H1 (cell line): ENCODE data around the gene PLXNB3. TPM values are rescaled to one million over a fixed set of nuclear protein-coding genes. Genes with fewer than 3 reads are reported as not detected.

ENCODE experiments used
- CTCF ChIA-PET: fragments of 300-600 bp; sonication (Branson Sonifier 250); formaldehyde crosslinking; loops from one replicate; lab custom pipeline; 2021; ENCODE audit not compliant: partially characterized antibody; lab: Charles Lee
- POLR2A ChIA-PET: fragments of 300-600 bp; sonication (Branson Sonifier 250); formaldehyde crosslinking; loops from one replicate; lab custom pipeline; 2021; ENCODE audit warnings: inconsistent platforms; ENCODE audit not compliant: partially characterized antibody; lab: Charles Lee
- DNase-seq, 2 experiments: peaks; one replicate each; pipeline versions ENCODE4 v3.0.0 to v3.0.0-alpha.2; 2010 to 2022; ENCODE audit warnings: low spot score in 2 of 2, low read depth in 1 of 2, mixed read lengths in 1 of 2
- FAIRE-seq: peaks from 2 replicates; lab custom pipeline; 2011; peaks lifted over from hg19 to GRCh38; lab: Jason Lieb, UNC
- H2AFZ ChIP-seq: 2 replicates; pipeline ENCODE4 v1.8.1; 2012; ENCODE audit warnings: low read length, inconsistent platforms
- H2AK5ac ChIP-seq: 2 replicates; pipeline ENCODE4 v1.6.1; 2013; ENCODE audit warnings: low read depth, low read length
- H2BK120ac ChIP-seq: replicated peaks from 2 replicates; pipeline ENCODE3; 2013; ENCODE audit warnings: low read depth, low read length, inconsistent platforms
- H2BK12ac ChIP-seq: 2 replicates; pipeline ENCODE4 v1.6.1; 2013; ENCODE audit warnings: low read depth, low read length
- H2BK15ac ChIP-seq: 2 replicates; pipeline ENCODE4 v1.6.1; 2013; ENCODE audit warnings: low read length
- H2BK20ac ChIP-seq: 2 replicates; pipeline ENCODE4 v1.6.1; 2013; ENCODE audit warnings: low read length
- H2BK5ac ChIP-seq: 2 replicates; pipeline ENCODE4 v1.6.1; 2013; ENCODE audit warnings: low read depth, low read length
- H3K14ac ChIP-seq: 2 replicates; pipeline ENCODE4 v1.6.1; 2013; ENCODE audit warnings: inconsistent platforms; ENCODE audit not compliant: insufficient read length
- H3K18ac ChIP-seq: 2 replicates; pipeline ENCODE4 v1.6.1; 2013; ENCODE audit warnings: low read length; ENCODE audit errors: extremely low read depth
- H3K23ac ChIP-seq: 2 replicates; pipeline ENCODE4 v1.6.1; 2013; ENCODE audit warnings: inconsistent platforms; ENCODE audit not compliant: insufficient read length
- H3K23me2 ChIP-seq: 2 replicates; pipeline ENCODE4 v1.6.1; 2013; ENCODE audit warnings: low read depth, low read length
- H3K27ac ChIP-seq: 2 replicates; pipeline ENCODE4 v1.6.1; 2011; ENCODE audit warnings: low read depth, low read length, inconsistent platforms
- H3K27me3 ChIP-seq, 4 experiments: replicated peaks in 1 of 4; 1 replicate in 1 of 4; 2 replicates in 3 of 4; pipeline versions ENCODE4 v1.6.1 to v1.8.1; 2011 to 2013; ENCODE audit warnings: low read length in 3 of 4, mild to moderate bottlenecking in 3 of 4, inconsistent platforms in 2 of 4, mixed read lengths in 2 of 4, moderate library complexity in 1 of 4; ENCODE audit not compliant: control insufficient read depth in 3 of 4, insufficient read depth in 3 of 4; ENCODE audit errors: extremely low read depth in 1 of 4
- H3K36me3 ChIP-seq, 4 experiments: 2 replicates each; pipeline versions ENCODE4 v1.6.1 to v1.8.1; 2011 to 2013; ENCODE audit warnings: mild to moderate bottlenecking in 4 of 4, low read length in 3 of 4, moderate library complexity in 2 of 4, control low read depth in 1 of 4, inconsistent platforms in 1 of 4; ENCODE audit not compliant: insufficient read depth in 4 of 4, control insufficient read depth in 2 of 4
- H3K4ac ChIP-seq: replicated peaks from 2 replicates; pipeline ENCODE3; 2013; ENCODE audit warnings: low read length, low read depth, mixed read lengths, inconsistent platforms; ENCODE audit not compliant: insufficient read length
- H3K4me1 ChIP-seq, 4 experiments: replicated peaks in 1 of 4; 1 replicate in 1 of 4; 2 replicates in 3 of 4; pipeline versions ENCODE4 v1.6.1 to v1.8.1; 2011 to 2013; ENCODE audit warnings: low read length in 3 of 4, inconsistent platforms in 2 of 4, mixed read lengths in 1 of 4; ENCODE audit not compliant: insufficient read depth in 4 of 4, control insufficient read depth in 3 of 4
- H3K4me2 ChIP-seq, 2 experiments: 2 replicates each; pipeline versions ENCODE4 v1.6.1 to v1.8.1; 2011 to 2013; ENCODE audit warnings: low read depth in 2 of 2, low read length in 2 of 2, control low read depth in 1 of 2, inconsistent platforms in 1 of 2, mild to moderate bottlenecking in 1 of 2; ENCODE audit not compliant: insufficient read depth in 1 of 2
- H3K4me3 ChIP-seq, 4 experiments: fragments of 200-600, 300-600 bp in 1 of 4; sonication (generic), shearing (Covaris generic), sonication (Bioruptor Twin) in 1 of 4; 2 replicates each; pipeline versions ENCODE4 v1.5.1 to v1.8.1; 2011 to 2016; ENCODE audit warnings: low read length in 4 of 4, low read depth in 3 of 4, control low read depth in 2 of 4, inconsistent platforms in 2 of 4, mild to moderate bottlenecking in 2 of 4, mixed read lengths in 1 of 4, moderate library complexity in 1 of 4; ENCODE audit not compliant: insufficient read depth in 2 of 4; ENCODE audit errors: extremely low read depth in 1 of 4
- H3K56ac ChIP-seq: replicated peaks from 2 replicates; pipeline ENCODE3; 2013; ENCODE audit warnings: low read depth, mild to moderate bottlenecking, mixed read lengths, low read length, inconsistent platforms; ENCODE audit not compliant: insufficient read length
- H3K79me1 ChIP-seq: 2 replicates; pipeline ENCODE4 v1.6.1; 2013; ENCODE audit warnings: low read depth, low read length, control low read depth
- H3K79me2 ChIP-seq, 2 experiments: 2 replicates each; pipeline versions ENCODE4 v1.6.1 to v1.8.1; 2012 to 2013; ENCODE audit warnings: low read length in 2 of 2, mild to moderate bottlenecking in 2 of 2, inconsistent platforms in 1 of 2; ENCODE audit not compliant: insufficient read depth in 2 of 2, control insufficient read depth in 1 of 2
- H3K9ac ChIP-seq, 4 experiments: replicated peaks in 1 of 4; 1 replicate in 1 of 4; 2 replicates in 3 of 4; pipeline versions ENCODE4 v1.6.1 to v1.8.1; 2011 to 2013; ENCODE audit warnings: low read depth in 3 of 4, low read length in 3 of 4, control low read depth in 2 of 4, mild to moderate bottlenecking in 2 of 4, moderate library complexity in 2 of 4, inconsistent platforms in 1 of 4; ENCODE audit errors: extremely low read depth in 1 of 4
- H3K9me3 ChIP-seq, 2 experiments: 2 replicates each; pipeline versions ENCODE4 v1.6.1 to v1.8.1; 2012 to 2013; ENCODE audit warnings: mild to moderate bottlenecking in 2 of 2, moderate library complexity in 2 of 2, control low read depth in 1 of 2, inconsistent platforms in 1 of 2, low read depth in 1 of 2, low read length in 1 of 2, mixed read lengths in 1 of 2; ENCODE audit not compliant: insufficient read depth in 2 of 2
- H4K20me1 ChIP-seq, 2 experiments: replicated peaks in 1 of 2; 2 replicates each; pipeline versions ENCODE3 to v1.8.1; 2011 to 2013; ENCODE audit warnings: inconsistent platforms in 2 of 2, low read length in 2 of 2, mild to moderate bottlenecking in 1 of 2; ENCODE audit not compliant: insufficient read depth in 2 of 2, control insufficient read depth in 1 of 2
- H4K5ac ChIP-seq: 2 replicates; pipeline ENCODE4 v1.6.1; 2013; ENCODE audit warnings: low read length, low read depth, mixed read lengths, inconsistent platforms; ENCODE audit not compliant: insufficient read length
- H4K8ac ChIP-seq: 2 replicates; pipeline ENCODE4 v1.8.0; 2013; ENCODE audit warnings: mild to moderate bottlenecking, moderate library complexity, low read length, inconsistent platforms; ENCODE audit not compliant: insufficient read depth; ENCODE audit errors: extremely low read depth
- H4K91ac ChIP-seq: replicated peaks from 2 replicates; pipeline ENCODE3; 2013; ENCODE audit warnings: low read length, mixed read lengths, inconsistent platforms; ENCODE audit not compliant: insufficient read length
- CREB1 ChIP-seq: IDR thresholded peaks from 2 replicates; pipeline ENCODE4 v1.6.1; 2012; ENCODE audit warnings: inconsistent platforms
- GABPA ChIP-seq: IDR thresholded peaks from 2 replicates; pipeline ENCODE4 v1.6.1; 2011; ENCODE audit warnings: mild to moderate bottlenecking, low read length, moderate library complexity, borderline replicate concordance; ENCODE audit not compliant: insufficient read depth
- MAFK ChIP-seq: IDR thresholded peaks from 2 replicates; pipeline ENCODE4 v1.6.1; 2012; ENCODE audit warnings: low read depth, mild to moderate bottlenecking, improper control_type of control experiment, low read length
- POLR2AphosphoS5 ChIP-seq: IDR thresholded peaks from 2 replicates; pipeline ENCODE4 v1.6.1; 2011; ENCODE audit warnings: low read depth, low read length
- SIRT6 ChIP-seq: IDR thresholded peaks from one replicate; pipeline ENCODE4 v1.7.1; 2012; ENCODE audit warnings: low read length, inconsistent platforms
- SP4 ChIP-seq: IDR thresholded peaks from 2 replicates; pipeline ENCODE4 v1.6.1; 2012; ENCODE audit warnings: low read length, inconsistent platforms
- TAF7 ChIP-seq: optimal IDR thresholded peaks from 2 replicates; pipeline ENCODE3; 2011; ENCODE audit warnings: low read depth, mild to moderate bottlenecking, inconsistent platforms, low read length, moderate library complexity, borderline replicate concordance
- WGBS, 2 experiments: shearing (Covaris generic) in 1 of 2; methylation state at CpG; one replicate each; pipeline versions ENCODE4 v1.1.6 to v1.1.7; 2013 to 2015; ENCODE audit warnings: low lambda C conversion rate in 2 of 2, mixed read lengths in 2 of 2, inconsistent platforms in 1 of 2, low coverage in 1 of 2, missing lambda C conversion rate in 1 of 2; ENCODE audit not compliant: insufficient replicate concordance in 2 of 2, insufficient coverage in 1 of 2, insufficient read length in 1 of 2; ENCODE audit errors: extremely low coverage in 1 of 2, missing lambda C conversion rate in 1 of 2; 5-methylcytosine and 5-hydroxymethylcytosine counted together
- polyA plus RNA-seq, 7 experiments: library from polyadenylated mRNA; depleted of rRNA in 3 of 7; stranded (reverse) in 5 of 7; unstranded in 2 of 7; fragments of >200 nt in 5 of 7; fragments of 200-250 nt in 2 of 7; gene quantifications; 1 replicate in 5 of 7; 2 replicates in 1 of 7; 4 replicates in 1 of 7; pipeline versions ENCODE4 v1.2.1 to v1.2.3, GENCODE V29; 2011 to 2013; ENCODE audit warnings: missing spikeins in 2 of 7, mixed read lengths in 2 of 7
- total RNA-seq: library from RNA; stranded (reverse); fragmentation: NEBNext Ultra II Directional; extraction: Animal tissue kit (Norgen Biotek cat#: 25700); gene quantifications from 2 replicates; pipeline ENCODE4 v1.2.1, GENCODE V29; 2021

The PLXNB3 gene
- total and polyA plus RNA-seq, 2 of the 8 experiments (the other 6 are each of a cell fraction or from before 2014, with no cell fraction given) = 1.2 to 2.7 TPM

GRCh38 chrX:153779891-153780677, 16.0 kb downstream of the PLXNB3 start:
- H2BK5ac ChIP-seq = peak overlapping the region; percentile 24; the same call in 1 of the 2 replicates
- WGBS, 2 experiments = 89% methylated on average over 9 of the region's 18 CpGs; no CpG with 5 or more reads in 1 of the 2 experiments
- H4K91ac ChIP-seq = no peak overlapping the region
- no peaks in the 10 kb centered on the region for H3K36me3 ChIP-seq
- no peak overlapping the region for H2BK12ac ChIP-seq
- no peak overlapping the region; the same call in 1 of the 2 replicates for H4K8ac ChIP-seq
- peak overlapping the region in 1 of 4 experiments; percentile 22; a peak in 2 of 7 replicates for H3K9ac ChIP-seq
- H3K23ac ChIP-seq = no peak overlapping the region
- H3K23me2 ChIP-seq = no peaks in the 10 kb centered on the region
- no peaks in the 10 kb centered on the region for H3K27me3 ChIP-seq
- H3K4ac ChIP-seq = no peak overlapping the region
- no peaks in the 10 kb centered on the region for H4K20me1 ChIP-seq
- no peak overlapping the region for H2BK120ac ChIP-seq
- ChIA-PET POLR2A (interaction anchor here (0.9 to 3.3 kb wide), 2 partner anchors 13 to 23 kb away, joined by 3 to 13 read pairs; no protein-coding TSS in a partner anchor), CTCF (interaction anchor here (1.1 to 3.0 kb wide), 6 partner anchors 9 to 127 kb away, joined by 3 to 10 read pairs (median 6); partner anchors contain the start of gene PLXNB3)
- no peaks in the 10 kb centered on the region for H3K4me1 ChIP-seq
- no peak for DNase-seq
- H3K56ac ChIP-seq = no peak overlapping the region
- FAIRE-seq = no peak
- H2BK20ac ChIP-seq = no peak overlapping the region
- no peak overlapping the region for H3K18ac ChIP-seq
- H3K14ac ChIP-seq = no peak overlapping the region
- H3K4me2 ChIP-seq = no peak overlapping the region
- no peak overlapping the region for H2BK15ac ChIP-seq
- no peaks in the 10 kb centered on the region for H3K79me1 ChIP-seq
- H3K79me2 ChIP-seq = no peaks in the 10 kb centered on the region
- H2AK5ac ChIP-seq = no peak overlapping the region
- no peak overlapping the region for H4K5ac ChIP-seq
- H2AFZ ChIP-seq = no peak overlapping the region
- no peaks in the 10 kb centered on the region for H3K9me3 ChIP-seq
- no peak overlapping the region for H3K27ac ChIP-seq
- H3K4me3 ChIP-seq = no peak overlapping the region
- TF ChIP-seq CREB1 = no peak
- TF ChIP-seq MAFK = no peak
- no peak for TF ChIP-seq GABPA
- TF ChIP-seq POLR2AphosphoS5 = no peak
- no peak for TF ChIP-seq SP4
- TF ChIP-seq TAF7 = no peak
- TF ChIP-seq SIRT6 = no peak
